Lung (tissue), 12 donors: Measurements from ENCODE around the gene CTDSPL2. TPM values are rescaled to one million over a fixed set of nuclear protein-coding genes. Genes with fewer than 3 reads are reported as not detected.

Source experiments
- ATAC-seq: fragments of 200-7000 bp; cut with Tn5 transposase; one replicate; pipeline ENCODE4 v1.9.1; 2020; ENCODE audit warnings: moderate number of reproducible peaks; ENCODE audit not compliant: insufficient read depth, low FRiP score
- DNase-seq, 3 donors: peaks; one replicate each; pipeline ENCODE4 v3.0.0-alpha.2; 2013 to 2017
- H3K27ac ChIP-seq, 2 donors: one replicate each; pipeline ENCODE4 v1.5.1; 2013; ENCODE audit warnings: mild to moderate bottlenecking in 2 of 2, moderate library complexity in 2 of 2, control low read depth in 1 of 2, inconsistent platforms in 1 of 2, low read depth in 1 of 2, low read length in 1 of 2
- H3K27me3 ChIP-seq, 3 donors: one replicate each; pipeline ENCODE4 v1.5.1; 2013; ENCODE audit warnings: low read length in 2 of 3; ENCODE audit not compliant: control insufficient read depth in 3 of 3, insufficient read depth in 3 of 3
- H3K36me3 ChIP-seq, 4 donors: one replicate each; pipeline ENCODE4 v1.5.1; 2013; ENCODE audit warnings: low read length in 4 of 4, mild to moderate bottlenecking in 1 of 4, moderate library complexity in 1 of 4; ENCODE audit not compliant: control insufficient read depth in 4 of 4, insufficient read depth in 4 of 4
- H3K4me1 ChIP-seq, 5 donors: one replicate each; pipeline ENCODE4 v1.5.1; 2013; ENCODE audit warnings: low read length in 5 of 5, mild to moderate bottlenecking in 2 of 5, moderate library complexity in 1 of 5; ENCODE audit not compliant: control insufficient read depth in 5 of 5, insufficient read depth in 5 of 5
- H3K4me3 ChIP-seq: one replicate; pipeline ENCODE4 v1.5.1; 2013; ENCODE audit warnings: mild to moderate bottlenecking, control low read depth, moderate library complexity
- H3K9ac ChIP-seq, 2 donors: one replicate each; pipeline ENCODE4 v1.5.1; 2013; ENCODE audit warnings: low read length in 2 of 2, control low read depth in 1 of 2; ENCODE audit not compliant: insufficient read depth in 1 of 2
- H3K9me3 ChIP-seq, 4 donors: one replicate each; pipeline ENCODE4 v1.5.1; 2013; ENCODE audit warnings: low read length in 3 of 4, mild to moderate bottlenecking in 1 of 4, moderate library complexity in 1 of 4; ENCODE audit not compliant: control insufficient read depth in 4 of 4, insufficient read depth in 3 of 4
- WGBS, 2 donors: extraction: QIAGEN DNeasy Blood & Tissue Kit; methylation state at CpG; one replicate each; pipeline ENCODE4 v1.1.7; 2013; 5-methylcytosine and 5-hydroxymethylcytosine counted together
- polyA plus RNA-seq, 2 donors: library from polyadenylated mRNA; stranded (reverse); fragments of 200-250 nt; gene quantifications; one replicate each; pipeline ENCODE4 v1.2.1, GENCODE V29; 2013
- total RNA-seq, 2 donors: library from RNA; depleted of rRNA in 1 of 2; stranded (reverse); fragments of >200 nt in 1 of 2; gene quantifications; one replicate each; pipeline ENCODE4 v1.2.1, GENCODE V29; 2014 to 2021
- TF ChIP-seq, protein P1 (sequence below): IDR thresholded peaks from 2 replicates; pipeline ENCODE4 v1.5.1; 2012; ENCODE audit warnings: mild to moderate bottlenecking; ENCODE audit errors: control extremely low read depth, extremely low read depth
- donor health status: control.
- donor health status: control.
- donor health status: Bipolar disorder and iron deficiency.
- donor health status: healthy.
- donor health status: DM: yes; HTN: yes; CAD: no.

Gene CTDSPL2
- total and polyA plus RNA-seq, 4 donors = 5.5 to 119 (median 19.0) TPM

- TF ChIP-seq, protein P1, sequence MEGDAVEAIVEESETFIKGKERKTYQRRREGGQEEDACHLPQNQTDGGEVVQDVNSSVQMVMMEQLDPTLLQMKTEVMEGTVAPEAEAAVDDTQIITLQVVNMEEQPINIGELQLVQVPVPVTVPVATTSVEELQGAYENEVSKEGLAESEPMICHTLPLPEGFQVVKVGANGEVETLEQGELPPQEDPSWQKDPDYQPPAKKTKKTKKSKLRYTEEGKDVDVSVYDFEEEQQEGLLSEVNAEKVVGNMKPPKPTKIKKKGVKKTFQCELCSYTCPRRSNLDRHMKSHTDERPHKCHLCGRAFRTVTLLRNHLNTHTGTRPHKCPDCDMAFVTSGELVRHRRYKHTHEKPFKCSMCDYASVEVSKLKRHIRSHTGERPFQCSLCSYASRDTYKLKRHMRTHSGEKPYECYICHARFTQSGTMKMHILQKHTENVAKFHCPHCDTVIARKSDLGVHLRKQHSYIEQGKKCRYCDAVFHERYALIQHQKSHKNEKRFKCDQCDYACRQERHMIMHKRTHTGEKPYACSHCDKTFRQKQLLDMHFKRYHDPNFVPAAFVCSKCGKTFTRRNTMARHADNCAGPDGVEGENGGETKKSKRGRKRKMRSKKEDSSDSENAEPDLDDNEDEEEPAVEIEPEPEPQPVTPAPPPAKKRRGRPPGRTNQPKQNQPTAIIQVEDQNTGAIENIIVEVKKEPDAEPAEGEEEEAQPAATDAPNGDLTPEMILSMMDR = no peak
- Histone ChIP-seq H3K9ac (no peak overlapping the region), H3K4me3 (no peak overlapping the region), H3K27ac (no peak overlapping the region), H3K4me1 (no peaks in the 10 kb centered on the region), H3K9me3 (no peaks in the 10 kb centered on the region), H3K27me3 (no peaks in the 10 kb centered on the region), H3K36me3 (peaks cover 0 to 6% (median 1%) of the 10 kb centered on the region in 4 donors)
- DNase-seq = no peak
- ATAC-seq = no peak
- WGBS, 2 donors = 85 to 89% methylated on average over 3 of the region's 3 CpGs
These were observed 33.4 kb upstream of the CTDSPL2 start for GRCh38 chr15:44394062-44394461.

DNA sequence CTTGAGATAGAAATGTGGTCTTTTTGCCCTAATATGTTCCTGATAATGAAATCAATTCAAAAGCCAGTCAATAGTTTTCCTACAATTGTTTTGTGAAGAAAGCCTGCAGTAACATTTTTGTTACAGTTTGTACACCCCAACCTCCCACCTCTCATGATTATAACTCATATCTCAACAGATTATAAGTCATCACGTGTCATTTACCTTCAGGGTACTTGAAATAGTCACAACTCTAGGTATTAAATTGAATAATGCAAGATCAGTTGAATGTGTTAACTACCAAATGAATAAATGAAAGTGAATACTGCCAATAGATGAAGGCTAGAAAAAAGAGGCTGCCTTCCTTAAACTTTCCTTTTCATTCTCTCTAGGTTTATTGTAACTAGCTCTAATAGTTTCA is 32.9 kb upstream of the CTDSPL2 start:
- 88 to 89% methylated on average over 1 of the region's 1 CpG for WGBS, 2 donors
- Histone ChIP-seq H3K9me3 (no peaks in the 10 kb centered on the region), H3K36me3 (peaks cover 0 to 4% (median under 1%) of the 10 kb centered on the region in 4 donors), H3K9ac (no peak overlapping the region), H3K27me3 (no peaks in the 10 kb centered on the region), H3K4me3 (no peak overlapping the region), H3K27ac (no peak overlapping the region), H3K4me1 (no peaks in the 10 kb centered on the region)
- DNase-seq (no peak), ATAC-seq (no peak)
- TF ChIP-seq, protein P1 = no peak

GRCh38 chr15:44397869-44398268 is 29.6 kb upstream of the CTDSPL2 start:
- Histone ChIP-seq H3K27me3 (no peaks in the 10 kb centered on the region), H3K4me3 (no peak overlapping the region), H3K4me1 (no peaks in the 10 kb centered on the region), H3K9ac (no peak overlapping the region), H3K9me3 (no peaks in the 10 kb centered on the region), H3K36me3 (peaks cover 0 to 4% (median 1%) of the 10 kb centered on the region in 4 donors), H3K27ac (no peak overlapping the region)
- TF ChIP-seq, protein P1 = no peak
- ATAC-seq (no peak), DNase-seq (no peak)
- WGBS, 2 donors = 61 to 64% methylated on average over 1 of the region's 1 CpG

- Histone ChIP-seq H3K27me3 (no peaks in the 10 kb centered on the region), H3K9ac (no peak overlapping the region), H3K4me1 (no peaks in the 10 kb centered on the region), H3K9me3 (no peaks in the 10 kb centered on the region), H3K36me3 (peaks cover 0 to 3% (median under 1%) of the 10 kb centered on the region in 4 donors), H3K27ac (no peak overlapping the region), H3K4me3 (no peak overlapping the region)
- ATAC-seq (no peak), DNase-seq (no peak)
- TF ChIP-seq, protein P1 = no peak
- 86 to 94% methylated on average over 3 of the region's 3 CpGs for WGBS, 2 donors
These were observed 13.4 kb upstream of the CTDSPL2 start for GRCh38 chr15:44414001-44414400.
